ENCODE measurements around the gene TMED3. TPM values are rescaled to one million over a fixed set of nuclear protein-coding genes. Genes with fewer than 3 reads are reported as not detected.
A peak's percentile ranks its signal among the peaks of the same experiment; 100 is the strongest.

Gene TMED3
- polyA plus RNA-seq (2013, experiment 1 of 2): 118 TPM
- polyA plus RNA-seq (2013, experiment 2 of 2): 96.5 TPM

DNA sequence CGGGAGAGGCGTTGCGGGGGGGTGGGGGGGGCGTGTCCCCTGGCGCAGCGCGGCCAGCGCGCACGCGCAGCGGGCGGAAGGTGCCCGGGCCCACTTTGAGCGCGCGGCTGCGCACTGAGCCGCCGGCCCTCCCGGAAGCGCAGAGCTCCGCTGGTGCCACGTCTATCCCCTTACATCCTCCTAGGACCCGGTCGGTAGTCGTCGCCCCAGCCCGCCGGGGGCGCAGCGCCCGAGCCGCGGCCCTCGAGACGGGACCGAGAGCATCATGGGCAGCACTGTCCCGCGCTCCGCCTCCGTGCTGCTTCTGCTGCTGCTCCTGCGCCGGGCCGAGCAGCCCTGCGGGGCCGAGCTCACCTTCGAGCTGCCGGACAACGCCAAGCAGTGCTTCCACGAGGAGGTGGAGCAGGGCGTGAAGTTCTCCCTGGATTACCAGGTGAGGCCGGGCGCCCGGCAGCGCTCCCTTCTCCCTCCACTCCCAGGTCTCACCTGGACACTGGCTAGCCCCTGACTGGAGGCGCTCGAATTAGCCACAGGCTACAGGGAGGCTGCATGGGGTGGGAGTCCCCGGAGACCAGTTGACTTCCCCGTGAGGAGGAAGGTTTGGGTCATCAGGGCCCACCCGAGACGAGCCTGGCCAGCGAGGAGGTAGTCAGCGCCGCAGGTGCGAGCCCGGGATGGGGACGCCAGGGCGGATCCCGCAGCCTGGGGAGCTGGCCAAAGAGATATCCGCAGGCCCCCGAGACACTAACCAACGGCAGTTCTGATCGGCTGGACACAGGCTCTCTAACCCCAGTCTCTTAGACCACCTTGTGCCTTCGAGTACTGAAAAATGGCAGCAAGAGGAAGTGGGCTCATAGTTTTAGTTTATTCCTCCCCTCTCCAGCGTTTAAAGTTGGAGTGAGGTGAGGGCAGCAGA lies at the start of gene TMED3:
Gene TMED3, plus strand, starts transcription at position 128 of the 916 bp plus-strand sequence. Its CDS starts 138 bp downstream, at position 266.
- Histone ChIP-seq H3K9me3 (ENCODE audit: control insufficient read depth, low read length) (no peaks in the 10 kb centered on the region), H3K27ac (ENCODE audit: low read depth, low read length, severe bottlenecking) (peak within 1 kb of the TSS; percentile 71), H3K4me3 (ENCODE audit: extremely low read depth, insufficient read depth, low read length, poor library complexity, severe bottlenecking) (peak within 1 kb of the TSS; percentile 98), H3K36me3 (ENCODE audit: control insufficient read depth, insufficient read depth, low read length) (peaks cover 40% of the 10 kb centered on the region), H3K4me1 (ENCODE audit: control insufficient read depth, insufficient read depth, low read length, poor library complexity, severe bottlenecking) (no peaks in the 10 kb centered on the region)
- 0 to 1% methylated on average over 44 to 52 of the region's 76 CpGs for WGBS, 2 experiments (ENCODE audit: insufficient coverage in 2 of 2)

DNA sequence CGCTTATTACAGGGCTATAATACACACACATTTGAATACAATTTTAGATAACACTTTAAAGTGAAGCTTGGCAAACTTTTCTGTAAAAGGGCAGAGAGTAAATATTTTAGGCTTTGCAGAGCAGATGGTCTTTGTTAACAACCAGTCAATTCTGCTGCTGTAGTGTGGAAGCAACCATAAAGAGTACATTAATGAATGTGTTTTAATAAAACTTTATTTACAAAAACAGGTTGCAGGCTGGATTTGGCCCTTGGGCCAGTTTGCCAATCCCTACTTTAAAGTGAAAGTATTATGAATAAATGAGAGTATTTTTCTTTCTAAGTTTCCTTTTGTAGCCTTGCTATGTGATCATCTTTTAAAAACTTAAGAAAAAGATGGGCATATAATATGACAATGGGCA lies 49.1 kb upstream of the TMED3 start:
- Histone ChIP-seq H3K9me3 (ENCODE audit: control insufficient read depth, low read length) (peaks cover 2% of the 10 kb centered on the region), H3K36me3 (ENCODE audit: control insufficient read depth, insufficient read depth, low read length) (no peaks in the 10 kb centered on the region), H3K27ac (ENCODE audit: low read depth, low read length, severe bottlenecking) (no peak overlapping the region), H3K4me3 (ENCODE audit: extremely low read depth, insufficient read depth, low read length, poor library complexity, severe bottlenecking) (no peak overlapping the region), H3K4me1 (ENCODE audit: control insufficient read depth, insufficient read depth, low read length, poor library complexity, severe bottlenecking) (no peaks in the 10 kb centered on the region)
- WGBS, 2 experiments (ENCODE audit: insufficient coverage in 2 of 2): no CpG with 5 or more reads among the region's 1 CpG

- H3K27ac ChIP-seq (ENCODE audit: low read depth, low read length, severe bottlenecking): no peak overlapping the region
- no peak overlapping the region for H3K4me3 ChIP-seq (ENCODE audit: extremely low read depth, insufficient read depth, low read length, poor library complexity, severe bottlenecking)
- 76 to 97% methylated on average over 2 to 4 of the region's 4 CpGs for WGBS, 2 experiments (ENCODE audit: insufficient coverage in 2 of 2)
- no peaks in the 10 kb centered on the region for H3K4me1 ChIP-seq (ENCODE audit: control insufficient read depth, insufficient read depth, low read length, poor library complexity, severe bottlenecking)
- no peaks in the 10 kb centered on the region for H3K36me3 ChIP-seq (ENCODE audit: control insufficient read depth, insufficient read depth, low read length)
- H3K9me3 ChIP-seq (ENCODE audit: control insufficient read depth, low read length): no peaks in the 10 kb centered on the region
Observed at GRCh38 chr15:79265167-79265566, 45.7 kb upstream of the TMED3 start.

DNA sequence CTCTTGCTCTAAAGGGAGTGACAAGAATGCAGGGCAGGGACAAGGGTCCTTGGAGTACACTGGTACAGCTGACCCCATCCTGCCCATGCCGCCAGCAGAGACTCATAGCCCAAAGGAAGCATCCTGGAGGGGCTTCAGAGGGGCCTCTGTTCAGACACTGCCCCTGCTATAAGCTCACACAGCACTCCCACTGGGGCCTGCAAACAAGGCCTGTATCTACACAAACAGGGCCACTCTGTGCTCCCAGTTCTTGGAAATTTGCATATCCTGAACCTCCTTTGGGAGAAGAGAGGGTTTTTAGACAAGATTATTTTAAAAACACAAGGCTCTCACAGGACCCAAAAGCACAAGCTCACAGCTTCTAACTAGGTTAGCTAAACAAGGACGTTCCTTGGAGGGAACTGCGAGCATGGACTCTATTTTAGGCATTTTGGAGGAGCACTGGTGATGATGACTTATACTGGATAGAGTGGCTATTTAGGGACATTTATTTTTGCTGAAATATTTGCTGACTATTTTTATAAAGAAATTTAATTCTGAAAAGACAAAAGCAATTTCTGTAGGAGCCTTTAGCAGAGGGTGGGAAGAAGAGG lies 44.8 kb upstream of the TMED3 start:
- Histone ChIP-seq H3K4me1 (ENCODE audit: control insufficient read depth, insufficient read depth, low read length, poor library complexity, severe bottlenecking) (no peaks in the 10 kb centered on the region), H3K36me3 (ENCODE audit: control insufficient read depth, insufficient read depth, low read length) (no peaks in the 10 kb centered on the region), H3K27ac (ENCODE audit: low read depth, low read length, severe bottlenecking) (no peak overlapping the region), H3K4me3 (ENCODE audit: extremely low read depth, insufficient read depth, low read length, poor library complexity, severe bottlenecking) (no peak overlapping the region), H3K9me3 (ENCODE audit: control insufficient read depth, low read length) (no peaks in the 10 kb centered on the region)
- WGBS, 2 experiments (ENCODE audit: insufficient coverage in 2 of 2): 78 to 95% methylated on average over 3 of the region's 3 CpGs

DNA sequence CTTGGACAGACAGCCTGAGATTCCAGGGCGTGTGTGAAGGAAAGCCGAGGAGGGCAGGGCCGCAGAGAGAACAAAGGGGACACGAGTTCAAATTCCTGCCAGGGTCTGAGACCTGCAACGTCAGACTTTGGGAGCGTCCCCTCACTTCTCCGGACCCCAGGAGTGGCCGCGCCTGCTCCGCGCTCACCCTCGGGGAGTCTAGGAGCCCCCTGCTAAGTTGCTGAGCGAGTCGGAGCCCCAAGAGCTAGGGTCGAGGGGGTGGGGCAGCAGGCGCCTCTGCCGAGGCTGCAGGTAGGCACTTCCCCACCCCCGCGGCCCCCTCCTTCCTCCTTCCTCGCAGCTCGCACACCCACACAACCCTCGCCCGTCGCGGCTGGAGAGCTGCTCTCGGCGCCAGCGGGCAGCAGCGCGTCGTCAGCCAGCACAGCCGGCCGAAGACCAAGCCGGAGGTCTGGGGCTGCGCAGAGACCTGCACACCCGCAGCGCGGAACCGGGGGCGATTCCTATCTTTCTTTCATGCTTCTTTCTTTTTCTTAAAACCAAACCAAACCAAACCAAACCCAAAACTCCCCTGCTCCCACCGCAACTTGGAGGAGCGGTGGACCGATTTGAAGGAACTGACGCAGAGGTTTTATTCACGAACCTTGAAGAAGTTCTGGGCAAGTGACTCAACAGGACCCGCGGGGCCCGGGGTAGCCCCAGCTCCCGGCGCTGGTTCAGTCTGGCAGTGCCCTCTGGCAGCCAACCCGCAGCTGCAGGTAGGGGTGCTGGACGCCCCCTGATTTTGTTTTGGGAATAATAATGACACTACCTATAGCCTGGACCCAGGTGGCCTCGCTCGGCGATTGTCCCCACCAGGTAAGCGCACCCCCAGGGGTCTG lies 28.3 kb upstream of the TMED3 start, which contains the start of gene ANKRD34C:
Gene ANKRD34C, plus strand, starts transcription at position 352 of the 881 bp plus-strand sequence. CDS start 10,563 bp downstream, outside the sequence.
- WGBS, 2 experiments (ENCODE audit: insufficient coverage in 2 of 2): 3 to 10% methylated on average over 26 to 50 of the region's 56 CpGs
- no peaks in the 10 kb centered on the region for H3K4me1 ChIP-seq (ENCODE audit: control insufficient read depth, insufficient read depth, low read length, poor library complexity, severe bottlenecking)
- H3K36me3 ChIP-seq (ENCODE audit: control insufficient read depth, insufficient read depth, low read length): no peaks in the 10 kb centered on the region
- no peak within 1 kb of the TSS for H3K4me3 ChIP-seq (ENCODE audit: extremely low read depth, insufficient read depth, low read length, poor library complexity, severe bottlenecking)
- no peak within 1 kb of the TSS for H3K27ac ChIP-seq (ENCODE audit: low read depth, low read length, severe bottlenecking)
- H3K9me3 ChIP-seq (ENCODE audit: control insufficient read depth, low read length): no peaks in the 10 kb centered on the region

- no peaks in the 10 kb centered on the region for H3K9me3 ChIP-seq (ENCODE audit: control insufficient read depth, low read length)
- H3K4me1 ChIP-seq (ENCODE audit: control insufficient read depth, insufficient read depth, low read length, poor library complexity, severe bottlenecking): no peaks in the 10 kb centered on the region
- H3K4me3 ChIP-seq (ENCODE audit: extremely low read depth, insufficient read depth, low read length, poor library complexity, severe bottlenecking): no peak overlapping the region
- H3K27ac ChIP-seq (ENCODE audit: low read depth, low read length, severe bottlenecking): no peak overlapping the region
- H3K36me3 ChIP-seq (ENCODE audit: control insufficient read depth, insufficient read depth, low read length): no peaks in the 10 kb centered on the region
- WGBS, 2 experiments (ENCODE audit: insufficient coverage in 2 of 2): 14 to 18% methylated on average over 28 to 43 of the region's 46 CpGs
Observed at GRCh38 chr15:79283252-79284048, 27.5 kb upstream of the TMED3 start.

DNA sequence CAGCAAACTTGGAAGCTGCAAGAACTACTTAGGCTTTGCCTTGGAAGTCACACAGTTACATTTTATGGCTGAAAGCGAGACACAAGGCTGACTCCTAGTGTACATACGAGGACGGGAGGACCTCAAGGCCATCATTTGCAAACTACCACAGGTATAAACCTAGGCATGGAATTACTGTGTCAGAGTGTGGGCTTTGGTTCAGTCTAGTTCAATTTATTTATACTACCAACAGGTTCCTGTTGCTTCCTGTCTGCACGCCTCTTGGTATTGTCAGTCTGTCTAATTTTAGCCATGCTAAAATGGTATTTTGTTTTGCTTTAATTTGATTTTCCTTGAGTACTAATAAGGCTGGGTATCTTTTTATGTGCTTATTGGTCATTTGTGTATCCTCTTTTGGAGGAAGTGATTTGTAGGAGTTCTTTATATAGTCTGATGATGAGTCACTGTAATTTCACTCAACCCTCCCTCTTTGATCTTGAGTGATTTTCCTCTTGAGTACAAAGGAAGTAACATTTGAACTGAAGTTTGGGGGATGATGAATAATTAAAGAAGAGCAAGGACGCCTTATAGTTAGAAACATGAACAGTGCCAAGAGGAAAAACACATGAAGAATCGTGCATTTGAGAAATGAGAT lies 20.2 kb upstream of the TMED3 start:
- no peaks in the 10 kb centered on the region for H3K4me1 ChIP-seq (ENCODE audit: control insufficient read depth, insufficient read depth, low read length, poor library complexity, severe bottlenecking)
- H3K27ac ChIP-seq (ENCODE audit: low read depth, low read length, severe bottlenecking): no peak overlapping the region
- WGBS, 2 experiments (ENCODE audit: insufficient coverage in 2 of 2): 78 to 89% methylated on average over 2 to 3 of the region's 6 CpGs
- H3K36me3 ChIP-seq (ENCODE audit: control insufficient read depth, insufficient read depth, low read length): no peaks in the 10 kb centered on the region
- H3K9me3 ChIP-seq (ENCODE audit: control insufficient read depth, low read length): no peaks in the 10 kb centered on the region
- H3K4me3 ChIP-seq (ENCODE audit: extremely low read depth, insufficient read depth, low read length, poor library complexity, severe bottlenecking): no peak overlapping the region

DNA sequence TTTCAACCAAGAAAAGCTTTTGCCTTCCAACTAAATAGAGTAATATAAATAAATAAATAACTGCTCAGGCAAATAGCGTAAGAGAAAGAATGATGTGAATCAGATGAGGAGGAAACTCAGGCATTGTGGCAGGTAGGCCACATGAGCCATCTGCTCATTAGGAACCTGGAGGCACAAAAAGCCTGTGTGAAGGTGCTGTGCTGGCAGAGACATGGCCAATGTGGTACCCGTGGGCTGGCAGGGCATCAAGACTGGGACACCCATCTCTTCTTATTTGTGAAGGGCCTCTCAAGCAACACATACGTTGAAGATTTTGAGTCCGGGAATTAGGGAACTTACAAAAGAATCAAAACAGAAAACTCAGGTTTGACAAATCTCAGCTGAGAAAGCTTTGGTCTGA lies 18.9 kb upstream of the TMED3 start:
- H3K36me3 ChIP-seq (ENCODE audit: control insufficient read depth, insufficient read depth, low read length): no peaks in the 10 kb centered on the region
- no peak overlapping the region for H3K4me3 ChIP-seq (ENCODE audit: extremely low read depth, insufficient read depth, low read length, poor library complexity, severe bottlenecking)
- WGBS, 2 experiments (ENCODE audit: insufficient coverage in 2 of 2): 84 to 86% methylated on average over 4 of the region's 4 CpGs
- H3K27ac ChIP-seq (ENCODE audit: low read depth, low read length, severe bottlenecking): no peak overlapping the region
- no peaks in the 10 kb centered on the region for H3K4me1 ChIP-seq (ENCODE audit: control insufficient read depth, insufficient read depth, low read length, poor library complexity, severe bottlenecking)
- H3K9me3 ChIP-seq (ENCODE audit: control insufficient read depth, low read length): no peaks in the 10 kb centered on the region

DNA sequence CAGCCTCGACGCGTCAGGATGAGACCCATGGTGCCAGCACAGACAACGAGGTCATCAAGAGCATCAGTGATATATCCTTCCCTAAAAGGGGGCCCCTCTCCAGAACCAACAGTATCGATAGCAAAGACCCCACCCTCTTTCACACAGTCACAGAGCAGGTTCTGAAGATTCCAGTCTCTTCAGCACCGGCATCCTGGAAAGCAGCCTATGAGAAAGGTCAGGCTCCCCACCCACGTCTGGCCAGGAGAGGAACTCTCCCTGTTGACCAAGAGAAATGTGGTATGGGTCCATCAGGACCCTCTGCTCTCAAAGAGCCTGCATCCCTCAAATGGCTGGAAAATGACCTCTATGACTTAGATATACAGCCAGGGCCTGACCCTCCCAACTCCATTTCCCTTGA lies 16.8 kb upstream of the TMED3 start:
- H3K9me3 ChIP-seq (ENCODE audit: control insufficient read depth, low read length): no peaks in the 10 kb centered on the region
- no peak overlapping the region for H3K4me3 ChIP-seq (ENCODE audit: extremely low read depth, insufficient read depth, low read length, poor library complexity, severe bottlenecking)
- no peak overlapping the region for H3K27ac ChIP-seq (ENCODE audit: low read depth, low read length, severe bottlenecking)
- H3K36me3 ChIP-seq (ENCODE audit: control insufficient read depth, insufficient read depth, low read length): no peaks in the 10 kb centered on the region
- H3K4me1 ChIP-seq (ENCODE audit: control insufficient read depth, insufficient read depth, low read length, poor library complexity, severe bottlenecking): no peaks in the 10 kb centered on the region
- 73 to 76% methylated on average over 6 to 7 of the region's 7 CpGs for WGBS, 2 experiments (ENCODE audit: insufficient coverage in 2 of 2)

Measured in mesodermal cell (in vitro differentiated cells).